NCI-H187 treated with DMSO at 0.1 percent for 48 hours (cell line): ENCODE results near the gene PPM1L.

Experiments used
- DNase-seq: peaks from one replicate; lab custom pipeline; 2025; lab: John Stamatoyannopoulos, UW

Gene PPM1L

DNA sequence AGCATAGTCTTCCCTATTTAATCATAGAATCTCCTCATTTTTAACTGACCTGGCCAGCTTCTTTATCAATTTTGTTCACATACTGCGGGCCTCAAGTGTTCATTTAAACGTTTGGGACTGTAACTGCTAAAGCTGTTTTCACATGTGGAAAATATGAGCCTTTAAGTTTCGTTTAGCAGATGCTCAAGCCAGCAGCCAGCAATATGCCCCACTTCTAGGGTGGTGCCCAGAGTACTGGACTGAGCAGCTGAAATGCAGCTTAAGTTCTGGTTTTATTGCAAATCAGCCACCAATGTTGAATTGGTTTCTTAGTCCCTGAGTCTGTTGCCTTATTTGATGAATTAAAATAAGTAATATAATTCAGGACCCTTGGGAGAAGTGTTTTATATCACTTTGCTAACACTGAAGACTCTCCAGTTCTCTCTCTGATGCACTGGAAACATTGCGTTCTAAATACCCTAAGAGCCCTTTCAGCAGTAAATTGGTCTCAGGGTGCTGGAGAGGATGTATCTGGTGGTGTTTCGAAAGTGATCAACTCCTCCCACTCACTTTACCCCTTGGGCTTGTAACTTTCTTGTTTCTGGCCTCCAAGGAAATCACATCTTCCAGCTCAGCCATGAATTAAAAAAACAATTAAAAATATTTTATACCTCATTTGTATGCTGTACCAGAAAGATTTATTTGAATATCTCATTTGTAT is 287.5 kb downstream of the PPM1L start:
- DNase-seq, result no peak

DNA sequence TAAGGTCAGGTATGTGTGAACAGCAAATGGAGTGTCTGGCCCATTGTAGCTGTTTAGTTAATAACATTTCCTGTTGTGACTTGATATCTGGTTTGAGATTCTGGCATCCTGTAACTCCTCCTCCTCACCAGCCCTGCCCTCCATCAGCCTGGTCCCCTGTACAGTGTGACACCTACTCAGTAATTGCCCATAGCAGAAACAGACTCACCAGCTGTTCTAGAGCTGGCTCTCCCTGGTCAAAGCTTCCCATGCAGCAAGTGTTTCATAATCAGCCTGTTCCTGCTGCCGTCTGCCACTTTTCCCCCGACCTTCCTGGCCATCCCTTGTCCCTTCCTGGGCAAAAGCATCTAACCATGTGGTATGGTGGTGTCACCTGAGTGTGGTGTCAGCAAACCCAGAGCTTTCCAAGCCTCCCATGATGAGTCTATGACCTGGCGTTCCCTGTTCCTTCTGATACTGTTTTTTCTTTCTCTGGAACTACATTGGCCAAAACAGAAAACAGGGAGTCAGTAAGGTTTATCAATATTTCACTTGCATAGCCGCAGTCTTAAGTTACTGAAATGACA is 293.7 kb downstream of the PPM1L start:
- no peak for DNase-seq

DNA sequence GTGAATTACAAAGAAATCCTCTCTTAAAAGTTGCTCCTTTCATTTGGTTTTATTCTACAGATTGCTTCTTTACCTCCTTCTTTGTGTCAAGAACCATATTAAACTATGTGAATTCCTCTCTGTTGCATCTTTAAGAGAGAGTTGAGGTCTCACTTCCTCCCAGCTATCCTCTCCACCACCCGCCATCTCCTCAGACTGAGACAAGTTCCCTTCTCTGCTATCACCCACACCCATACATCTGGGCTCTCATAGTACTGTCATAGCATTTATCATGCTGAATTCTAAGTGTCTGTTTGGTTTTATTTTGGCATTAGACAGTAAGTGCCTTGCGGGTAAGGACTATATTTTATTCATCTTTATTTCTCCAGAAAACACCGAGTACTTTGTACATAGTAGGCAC is 294.9 kb downstream of the PPM1L start:
- no peak for DNase-seq

DNA sequence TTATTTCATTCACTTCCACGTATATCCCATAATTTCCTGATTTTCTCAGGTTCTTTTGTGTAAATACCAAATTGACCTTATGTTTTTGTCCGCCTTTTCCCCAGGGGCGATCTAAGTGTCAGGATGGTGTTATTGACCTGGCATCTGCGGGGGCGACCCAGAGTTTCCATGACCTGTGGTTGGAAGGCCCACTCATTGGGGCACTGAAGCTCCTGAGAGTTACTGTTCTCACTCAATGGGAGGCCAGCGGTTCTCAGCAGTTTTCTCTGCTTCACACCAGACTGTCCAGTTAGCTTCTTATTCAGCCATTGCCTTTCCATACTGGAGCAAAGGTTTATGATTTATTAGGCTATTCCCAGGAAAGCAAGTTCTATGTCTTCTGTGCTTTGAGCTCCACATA is 295.8 kb downstream of the PPM1L start:
- no peak for DNase-seq

DNA sequence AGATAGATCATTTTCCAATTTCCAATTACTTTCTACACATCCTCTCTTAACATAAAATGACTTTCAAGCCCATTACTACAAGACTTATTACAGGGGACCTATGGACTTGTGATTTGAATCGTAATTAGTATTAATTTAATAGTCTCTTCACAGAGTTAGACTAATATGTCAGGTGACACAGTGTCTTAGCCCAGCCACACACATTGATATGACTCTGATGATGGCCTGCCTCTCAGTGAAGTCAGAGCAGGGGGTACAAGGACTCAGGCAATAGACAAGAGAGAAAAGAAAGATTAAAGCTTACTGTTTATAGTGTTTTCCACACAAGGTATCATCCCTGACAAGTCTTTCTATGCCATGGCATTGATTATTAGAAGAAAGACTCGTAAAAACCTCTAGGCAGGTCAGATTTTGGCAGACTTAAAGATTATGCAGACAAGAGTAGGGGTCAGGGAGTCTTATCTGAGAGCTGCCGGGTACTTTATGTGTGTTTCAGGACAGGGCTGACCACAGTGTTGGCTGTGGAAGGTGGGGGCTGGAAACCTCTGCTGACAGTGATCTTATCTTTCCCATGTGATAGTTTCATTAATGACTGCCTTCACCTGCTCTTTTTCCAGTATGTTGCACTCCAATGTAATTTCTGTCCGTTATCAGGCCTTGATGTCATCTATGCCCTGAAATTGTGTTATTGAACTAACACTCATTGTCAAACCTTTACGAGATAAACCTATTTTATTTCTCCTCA is 299.0 kb downstream of the PPM1L start:
- DNase-seq, result no peak

DNA sequence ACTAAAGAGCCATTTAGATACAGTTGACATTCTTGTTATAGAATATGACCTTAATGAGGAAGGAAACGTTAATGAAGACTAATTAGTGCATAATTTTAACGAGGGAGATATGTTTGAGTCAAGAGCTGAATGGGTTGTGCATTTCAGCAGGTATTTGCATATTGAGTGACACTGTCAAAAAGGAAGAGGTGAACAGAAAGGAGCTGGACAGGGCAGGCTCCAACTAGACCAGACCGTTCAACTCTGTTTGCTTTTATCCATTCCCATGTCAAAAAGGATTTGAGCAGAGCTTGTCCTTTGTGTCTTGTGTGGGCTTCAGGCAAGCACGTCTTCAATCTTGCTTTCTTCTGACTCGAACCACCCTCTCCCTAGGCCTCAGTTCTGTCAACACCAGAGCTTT is 308.4 kb downstream of the PPM1L start:
- no peak for DNase-seq

DNA sequence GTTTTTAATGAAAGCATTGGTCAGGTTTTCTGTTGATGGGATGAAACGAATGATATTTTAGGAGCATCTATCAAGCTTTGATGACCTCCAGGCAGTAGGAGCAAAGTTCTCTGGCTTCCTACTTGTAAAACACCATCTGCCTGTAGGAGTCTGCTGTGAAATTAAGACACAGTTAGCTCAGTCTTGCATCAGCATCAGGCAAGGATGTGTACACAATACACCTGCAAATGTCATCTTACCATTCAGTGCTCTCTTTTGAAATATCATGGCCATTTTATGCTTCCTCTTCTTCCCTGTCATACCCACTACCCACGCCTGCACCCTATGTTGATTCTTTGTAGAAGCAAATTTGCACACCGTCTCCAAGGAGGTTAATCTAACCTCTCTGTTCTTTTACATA is 310.9 kb downstream of the PPM1L start:
- DNase-seq, result no peak

DNA sequence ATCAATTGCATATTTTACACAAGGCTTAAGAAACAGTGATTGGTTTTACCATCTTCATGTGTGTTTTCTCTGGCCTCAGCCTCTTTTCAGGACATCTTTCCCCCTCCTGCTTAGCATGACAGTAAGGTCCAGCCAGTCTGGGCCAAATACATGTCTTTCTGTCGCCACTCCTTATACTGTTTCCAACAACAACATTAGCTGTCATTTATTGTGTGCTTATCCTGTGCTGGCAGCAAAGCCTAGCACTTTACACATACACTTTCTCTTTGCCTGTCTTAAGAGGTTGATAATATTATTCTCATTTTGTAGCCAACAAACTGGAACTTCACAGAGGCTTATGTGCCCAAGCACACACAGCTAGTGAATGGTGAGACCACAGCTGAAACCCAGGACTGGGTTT is 311.3 kb downstream of the PPM1L start:
- DNase-seq, result no peak

DNA sequence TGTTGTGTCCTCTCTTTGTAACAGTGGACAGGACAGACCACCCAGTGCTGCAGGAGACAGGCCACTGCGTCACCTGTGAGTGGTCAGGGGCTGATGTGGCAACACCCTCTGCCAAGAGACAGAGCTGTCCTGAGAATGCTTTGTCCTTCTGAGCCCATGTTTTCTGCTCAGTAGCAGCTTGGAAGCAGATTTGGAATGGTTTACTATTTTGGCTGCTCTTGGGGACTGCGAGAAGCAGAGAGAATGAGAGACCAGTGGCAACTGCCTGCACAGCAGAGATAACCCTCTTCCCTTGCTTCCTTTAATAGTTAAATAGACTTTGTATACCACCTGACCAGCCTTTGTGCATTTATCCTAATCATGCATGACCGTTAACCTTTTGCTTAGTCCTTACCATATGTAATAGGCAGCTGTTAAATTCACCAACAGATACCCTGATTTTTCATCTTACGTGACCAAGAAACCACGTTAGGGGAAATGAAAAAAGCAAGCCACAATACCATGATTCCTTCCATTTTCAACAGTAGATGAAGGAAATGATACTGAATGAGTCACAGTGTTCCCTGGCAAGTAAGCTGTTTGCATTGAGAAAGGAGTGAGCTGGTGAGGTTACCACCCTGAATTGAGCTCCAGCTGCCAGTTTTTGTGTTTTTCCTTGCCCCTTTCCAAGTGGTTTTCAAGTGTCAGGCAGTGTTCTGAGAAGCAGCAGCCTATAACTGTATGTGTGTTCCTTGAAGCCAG is 313.6 kb downstream of the PPM1L start:
- peak; percentile 72 for DNase-seq

DNA sequence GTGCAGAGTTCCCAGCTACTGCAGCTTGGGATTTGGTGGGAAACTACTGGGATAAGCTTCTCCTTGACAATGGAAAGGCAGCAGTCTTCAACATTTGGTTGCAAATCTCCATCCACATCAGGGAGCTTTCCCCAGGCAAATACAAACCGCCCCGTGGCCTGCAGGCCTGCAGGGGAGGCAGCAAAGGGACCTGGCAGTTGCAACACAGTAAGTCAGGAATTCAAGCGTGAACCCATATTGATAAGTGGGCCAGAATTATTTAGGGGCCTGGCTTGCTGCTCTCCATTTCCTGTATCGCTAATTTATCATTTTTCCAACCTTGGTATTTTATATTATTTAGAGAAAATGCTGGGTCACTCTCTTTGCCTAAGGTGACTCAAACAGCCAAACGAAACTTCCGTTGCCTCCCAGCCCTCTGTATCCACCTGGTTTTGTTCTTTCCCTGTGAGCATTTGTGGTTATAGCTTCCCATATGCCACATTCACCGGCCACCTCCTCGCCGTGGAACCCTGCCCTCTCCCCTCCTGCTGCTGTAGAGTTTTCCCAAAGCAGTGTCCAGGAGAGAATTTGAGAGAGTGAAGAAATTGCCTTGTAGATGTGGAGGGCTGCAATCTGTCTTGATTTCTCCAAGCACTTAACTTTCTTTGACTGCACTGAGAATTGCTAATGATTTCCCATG is 314.4 kb downstream of the PPM1L start:
- no peak for DNase-seq

DNA sequence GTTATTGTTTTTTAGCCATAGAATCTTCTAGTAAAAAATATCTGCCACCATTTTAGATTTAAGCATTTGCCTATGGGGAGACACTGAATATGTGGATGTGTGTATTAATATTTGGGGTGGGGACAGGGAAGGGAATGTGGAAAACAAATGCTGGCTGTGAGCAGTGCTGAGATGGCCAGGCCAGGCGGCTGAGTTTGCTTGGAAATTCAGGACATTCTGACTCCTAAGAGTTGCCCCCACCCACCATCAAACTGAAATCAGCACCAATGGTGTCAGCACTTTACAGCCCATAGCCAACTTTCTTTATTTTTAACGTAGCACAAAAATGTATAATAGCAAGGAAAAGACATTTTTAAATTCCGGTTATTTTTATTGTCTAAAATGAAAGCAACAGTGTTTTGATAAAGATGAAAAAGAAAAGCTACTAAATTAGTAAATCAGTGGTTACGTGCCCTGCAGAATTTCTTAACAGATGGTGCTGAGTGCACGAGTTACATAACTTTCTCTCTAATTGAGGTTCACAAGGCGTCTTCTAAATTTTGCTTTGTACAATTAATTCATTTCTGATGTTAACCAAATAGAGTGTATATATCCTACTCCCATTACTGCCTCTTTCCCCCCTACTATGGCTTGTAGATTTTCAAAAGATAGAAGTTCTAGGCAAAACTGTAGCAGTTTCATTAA is 315.1 kb downstream of the PPM1L start:
- no peak for DNase-seq

DNA sequence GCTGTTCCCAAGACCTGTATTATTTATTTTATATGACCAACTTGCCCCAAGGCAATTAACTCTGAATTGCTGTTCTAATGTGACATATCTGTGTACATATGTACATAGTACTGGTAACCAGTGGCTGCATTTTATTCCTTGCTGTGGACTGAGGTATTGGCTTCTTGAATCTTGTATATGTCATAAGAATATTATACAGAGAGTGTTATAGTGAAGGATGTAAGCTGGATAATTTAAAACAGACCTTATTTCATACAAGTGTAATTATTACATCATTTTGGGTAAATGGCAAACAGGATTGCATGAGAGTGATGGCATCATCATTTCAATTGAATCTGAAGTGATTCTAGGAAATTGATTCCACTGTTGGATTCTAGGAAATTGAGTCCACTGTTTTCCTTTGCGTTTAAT is 316.2 kb downstream of the PPM1L start:
- no peak for DNase-seq

DNA sequence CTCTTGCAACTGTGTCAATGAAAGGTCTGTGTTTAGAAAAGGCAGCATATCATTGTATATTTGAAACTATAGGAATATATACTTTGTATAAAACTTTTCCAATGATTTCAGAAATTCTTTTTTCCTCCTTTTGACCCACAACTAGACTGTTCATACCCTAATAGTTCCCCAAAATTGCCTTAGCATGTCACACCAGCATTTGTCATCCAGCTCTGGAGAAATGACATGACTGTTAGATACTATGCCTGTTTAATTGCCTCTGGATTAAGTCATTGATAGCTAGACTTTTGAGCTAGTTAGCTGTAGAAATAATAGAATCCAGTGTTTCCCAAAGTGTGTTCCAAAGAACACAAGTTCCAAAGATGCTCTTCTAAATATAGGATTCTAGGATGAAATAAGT is 316.7 kb downstream of the PPM1L start:
- DNase-seq, result no peak

DNA sequence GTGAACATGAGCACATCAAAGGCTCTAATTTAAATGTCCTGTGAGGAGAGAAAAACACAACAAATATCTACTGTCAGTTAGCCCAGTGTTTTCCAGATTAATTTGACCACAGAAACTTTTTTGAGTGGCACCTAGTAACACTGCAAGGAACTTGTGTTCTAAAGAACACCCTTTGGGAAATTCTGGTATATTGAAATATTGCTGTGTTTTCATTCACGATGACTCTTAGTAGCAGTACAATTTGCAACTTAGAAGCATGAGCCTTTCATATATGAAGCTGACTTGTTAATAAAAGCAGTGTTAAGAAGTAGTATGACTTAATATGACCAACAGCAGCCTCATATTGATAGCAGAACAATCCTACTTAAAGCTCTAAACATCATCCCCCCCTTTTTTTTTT is 317.1 kb downstream of the PPM1L start:
- no peak for DNase-seq

DNA sequence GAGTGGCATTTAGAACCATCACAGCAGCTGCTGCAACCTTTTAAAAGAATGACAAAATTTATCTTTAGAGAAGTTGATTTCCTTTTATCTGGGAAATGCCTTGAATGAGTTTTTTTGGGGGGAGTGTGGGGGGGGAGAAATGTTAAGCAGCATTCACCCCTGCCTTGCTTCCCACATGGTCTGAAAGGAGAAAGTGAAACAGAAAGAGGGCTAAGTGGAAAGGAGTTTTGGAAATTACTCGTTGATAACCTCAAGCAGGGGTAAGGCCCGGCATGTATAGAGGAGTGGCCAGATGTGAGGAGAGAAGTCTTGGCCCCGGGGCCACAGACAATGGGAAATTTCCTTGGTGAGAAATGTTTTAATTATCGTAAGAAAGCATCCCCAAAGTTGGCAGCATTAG is 325.6 kb downstream of the PPM1L start:
- no peak for DNase-seq

DNA sequence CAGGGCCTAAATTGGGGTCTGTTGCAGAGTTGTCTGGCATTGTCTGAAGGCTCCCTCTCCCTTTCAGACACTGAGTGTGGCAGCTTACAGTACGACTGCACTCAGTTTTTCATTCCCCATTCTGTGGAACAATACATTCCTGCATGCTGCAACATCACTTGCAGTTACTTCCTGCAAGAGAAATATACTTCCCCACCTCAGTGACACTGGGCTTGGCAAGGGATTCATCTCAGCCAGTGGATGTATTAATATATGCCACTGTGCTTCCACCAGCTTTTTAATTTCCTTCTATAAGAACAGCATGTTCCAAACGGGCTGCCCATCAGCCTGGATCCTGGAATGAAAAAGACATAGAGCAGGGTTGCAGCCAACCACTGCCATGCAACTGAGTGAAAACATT is 326.0 kb downstream of the PPM1L start:
- DNase-seq, result no peak

DNA sequence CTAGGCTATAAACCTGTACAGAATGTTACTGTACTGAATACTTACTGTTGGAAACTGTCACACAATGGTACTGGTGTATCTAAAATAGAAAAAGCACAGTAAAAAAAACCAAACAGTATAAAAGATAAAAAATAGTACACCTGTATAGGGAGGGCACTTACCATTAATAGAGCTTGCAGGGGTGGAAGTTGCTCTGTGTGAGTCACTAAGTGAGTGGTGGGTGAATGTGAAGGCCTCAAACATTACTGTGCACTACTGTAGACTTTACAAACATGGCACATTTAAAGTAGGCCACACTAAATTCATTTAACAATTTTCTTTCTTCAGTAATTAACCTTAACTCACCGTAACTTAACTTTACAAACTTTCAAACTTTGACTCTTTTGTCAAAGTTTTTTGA is 327.1 kb downstream of the PPM1L start:
- no peak for DNase-seq

DNA sequence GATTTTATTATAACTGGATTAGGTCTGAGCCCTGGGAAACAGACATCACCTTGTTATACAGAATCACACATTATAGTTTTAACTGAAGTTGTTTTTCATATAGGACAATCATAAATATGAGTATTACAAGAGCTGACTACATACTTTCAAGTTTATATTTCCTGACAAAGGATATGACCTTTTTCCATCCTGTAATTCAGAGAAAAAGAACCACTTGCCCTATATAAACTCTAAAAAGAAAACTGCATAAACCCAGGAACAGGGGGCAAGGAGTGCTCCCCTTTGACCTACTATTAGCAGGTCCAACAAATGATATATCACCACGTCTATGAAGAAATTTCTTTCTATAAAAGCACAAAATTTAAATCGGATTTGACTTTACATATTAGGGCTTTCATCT is 328.2 kb downstream of the PPM1L start:
- DNase-seq, result no peak

DNA sequence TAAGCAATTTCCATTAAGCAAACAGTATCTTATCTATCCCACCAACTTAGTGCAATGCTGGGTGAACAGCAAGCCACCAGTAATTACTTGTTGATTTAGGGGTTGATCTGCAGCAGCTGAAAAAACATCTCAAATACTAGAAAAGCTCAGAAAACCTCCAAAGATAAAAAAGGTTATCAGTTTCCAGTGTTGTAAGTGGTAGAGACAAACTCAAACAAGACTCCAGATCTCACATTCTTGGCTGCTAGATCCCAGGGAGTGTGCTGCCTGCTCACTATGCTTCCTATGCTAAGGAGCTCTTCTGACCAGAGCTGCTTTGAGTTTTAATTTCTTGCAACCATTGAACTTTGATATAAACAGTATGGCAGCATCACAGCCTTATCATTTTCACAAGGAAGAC is 337.9 kb downstream of the PPM1L start:
- no peak for DNase-seq

DNA sequence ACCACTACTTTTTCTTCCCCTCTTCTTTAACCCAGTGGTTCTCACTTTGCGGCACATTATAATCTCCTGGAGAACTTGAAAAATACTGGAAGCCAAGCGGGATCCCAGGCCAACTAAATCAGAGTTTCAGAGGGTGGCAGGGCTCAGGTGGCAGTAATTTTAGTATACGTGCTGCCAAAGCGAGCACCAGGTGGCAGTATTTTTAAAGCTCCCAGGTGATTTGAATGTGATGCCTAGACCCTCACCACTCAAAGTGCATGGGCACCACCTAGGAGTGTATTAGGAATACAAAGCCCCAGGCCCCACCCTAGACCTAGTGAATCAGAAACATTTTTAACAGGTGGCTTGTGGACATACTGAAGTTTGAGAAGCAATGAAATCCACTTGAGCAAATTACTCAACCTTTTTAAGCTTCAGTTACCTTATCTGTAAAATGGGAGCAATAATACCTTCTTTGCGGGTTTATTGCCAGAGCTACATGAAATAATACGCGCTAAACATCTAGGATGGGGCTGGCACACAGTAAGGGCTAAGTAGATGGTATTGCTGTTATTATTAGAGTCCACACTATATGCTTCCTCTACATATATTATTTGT is 340.8 kb downstream of the PPM1L start:
- DNase-seq, result no peak

DNA sequence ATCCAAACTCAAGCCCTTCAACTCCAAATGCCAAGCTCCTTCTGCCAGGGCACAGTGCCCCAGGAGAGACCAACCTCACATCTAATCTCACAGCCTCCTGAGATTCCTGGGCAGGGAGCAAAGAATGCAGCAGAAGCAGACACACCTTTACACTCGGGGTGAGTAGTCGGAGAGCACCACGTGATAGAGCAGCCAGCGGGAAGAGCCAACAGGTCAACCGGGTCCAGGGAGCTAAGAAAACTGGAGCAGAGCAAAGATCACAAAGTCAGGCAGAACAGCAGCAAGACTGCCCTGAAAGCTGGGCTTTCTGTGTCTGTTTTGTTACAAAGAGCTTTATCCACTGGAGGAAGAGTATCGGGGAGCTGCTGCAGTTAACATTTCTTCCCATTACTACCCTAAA is 345.0 kb downstream of the PPM1L start:
- DNase-seq, result no peak
